GM21825 (cell line): ENCODE data around the gene MMAB.

ENCODE experiments used
- ATAC-seq: cut with Tn5 transposase; IDR thresholded peaks from one replicate; pipeline ENCODE4 v1.9.1; 2021; ENCODE audit warnings: mild to moderate bottlenecking, moderate library complexity; ENCODE audit not compliant: unreplicated experiment

MMAB gene

GRCh38 chr12:109519787-109520186 is 53.5 kb downstream of the MMAB start:
- ATAC-seq, result no peak

GRCh38 chr12:109518820-109519665 is 54.3 kb downstream of the MMAB start:
- no peak for ATAC-seq

GRCh38 chr12:109517619-109518018 is 55.7 kb downstream of the MMAB start:
- ATAC-seq, result no peak

- ATAC-seq, result no peak
These were observed 59.3 kb downstream of the MMAB start for GRCh38 chr12:109513977-109514376.

- no peak for ATAC-seq
These were observed 60.3 kb downstream of the MMAB start for GRCh38 chr12:109513051-109513450.

- ATAC-seq, result no peak
These were observed 60.7 kb downstream of the MMAB start for GRCh38 chr12:109512608-109513007.

GRCh38 chr12:109510196-109510595 is 63.1 kb downstream of the MMAB start:
- ATAC-seq, result no peak

- ATAC-seq, result no peak
These were observed 69.2 kb downstream of the MMAB start for GRCh38 chr12:109504068-109504467.
